K562 (cell line): ENCODE measurements around the gene FLII. TPM values are rescaled to one million over a fixed set of nuclear protein-coding genes. Genes with fewer than 3 reads are reported as not detected.
"Not testable (repeated sequence)": the region's sequence is repeated elsewhere in the genome, so short reads cannot be mapped to it uniquely, and the experiment has no call there.

Source experiments
- ATAC-seq: fragments of 200-7000 bp; cut with Tn5 transposase; 3 replicates; pipeline ENCODE4 v1.9.1; 2020; ENCODE audit warnings: moderate library complexity
- BruUV-seq: library from RNA; stranded (reverse); fragments of 400-500 nt; replicated peaks from 2 replicates; lab custom pipeline; 2021; lab: Mats Ljungman, UMichigan
- CTCF ChIA-PET: fragments of 300-600 bp; formaldehyde crosslinking; extraction: SDS; loops from one replicate; lab custom pipeline; 2021; ENCODE audit warnings: low intra/inter-chr PET ratio; lab: Yijun Ruan, JAX
- POLR2A ChIA-PET: fragments of 300-600, 350-650 bp; sonication (Branson Sonifier 250); formaldehyde crosslinking; extraction: SDS; loops from one replicate; lab custom pipeline; 2021; ENCODE audit warnings: antibody characterized with exemption, inconsistent platforms; lab: Yijun Ruan, JAX
- DNase-seq, 4 experiments: peaks; one replicate each; pipeline versions ENCODE4 v3.0.0 to v3.0.0-alpha.2; 2011 to 2018; ENCODE audit warnings: low spot score in 3 of 4, mixed read lengths in 3 of 4; ENCODE audit errors: extremely low read depth in 1 of 4
- FAIRE-seq: peaks from 2 replicates; lab custom pipeline; 2011; peaks lifted over from hg19 to GRCh38; lab: Jason Lieb, UNC
- H2AFZ ChIP-seq: 2 replicates; pipeline ENCODE4 v1.6.0; 2011; ENCODE audit warnings: low read depth, low read length, control low read depth, inconsistent platforms
- H3K27ac ChIP-seq: fragments of 200-600 bp; 3 replicates; pipeline ENCODE4 v1.8.0; 2011; ENCODE audit warnings: low read depth, mild to moderate bottlenecking, control low read depth, inconsistent platforms, low read length, moderate library complexity, mixed read lengths; ENCODE audit errors: extremely low read depth
- H3K27me3 ChIP-seq, 2 experiments: fragments of 300-600 bp in 1 of 2; 2 replicates in 1 of 2; 3 replicates in 1 of 2; pipeline versions ENCODE4 v1.6.0 to v1.8.0; 2011; ENCODE audit warnings: inconsistent platforms in 2 of 2, low read length in 2 of 2, mild to moderate bottlenecking in 1 of 2, mixed read lengths in 1 of 2, moderate library complexity in 1 of 2; ENCODE audit not compliant: control insufficient read depth in 2 of 2, insufficient read depth in 2 of 2
- H3K36me3 ChIP-seq: fragments of 300-600 bp; 3 replicates; pipeline ENCODE4 v1.8.0; 2011; ENCODE audit warnings: mild to moderate bottlenecking, low read length, inconsistent platforms; ENCODE audit not compliant: control insufficient read depth, insufficient read depth
- H3K4me1 ChIP-seq, 2 experiments: fragments of 200-600 bp in 1 of 2; replicated peaks in 1 of 2; 2 replicates in 1 of 2; 3 replicates in 1 of 2; pipeline versions ENCODE4 v1.5.1 to v1.8.0; 2011; ENCODE audit warnings: inconsistent platforms in 2 of 2, low read length in 2 of 2, mild to moderate bottlenecking in 1 of 2, mixed read lengths in 1 of 2, moderate library complexity in 1 of 2; ENCODE audit not compliant: control insufficient read depth in 2 of 2, insufficient read depth in 2 of 2
- H3K4me2 ChIP-seq: 2 replicates; pipeline ENCODE4 v1.6.1; 2011; ENCODE audit warnings: low read length, control low read depth, inconsistent platforms, mixed read lengths; ENCODE audit not compliant: insufficient read depth
- H3K4me3 ChIP-seq: fragments of 200-600 bp; sonication (generic), shearing (Covaris generic); 2 replicates; pipeline ENCODE4 v1.5.1; 2016; ENCODE audit warnings: control low read depth, inconsistent platforms
- H3K79me2 ChIP-seq: fragments of 200-600 bp; 3 replicates; pipeline ENCODE4 v1.8.0; 2011; ENCODE audit warnings: low read length, inconsistent platforms; ENCODE audit not compliant: control insufficient read depth, insufficient read depth
- H3K9ac ChIP-seq, 2 experiments: 2 replicates each; pipeline versions ENCODE4 v1.6.0 to v1.6.1; 2011; ENCODE audit warnings: low read depth in 2 of 2, low read length in 2 of 2, control low read depth in 1 of 2, inconsistent platforms in 1 of 2, mild to moderate bottlenecking in 1 of 2, mixed read lengths in 1 of 2; ENCODE audit not compliant: insufficient read depth in 1 of 2
- H3K9me1 ChIP-seq: one replicate; pipeline ENCODE4 v1.6.0; 2011; ENCODE audit warnings: inconsistent platforms, mild to moderate bottlenecking, low read length, moderate library complexity; ENCODE audit not compliant: control insufficient read depth, insufficient read depth
- H3K9me3 ChIP-seq: replicated peaks from 2 replicates; pipeline ENCODE4 v1.5.1; 2011; ENCODE audit warnings: low read depth, low read length, inconsistent platforms; ENCODE audit not compliant: control insufficient read depth, insufficient read depth
- H4K20me1 ChIP-seq: replicated peaks from 2 replicates; pipeline ENCODE4 v1.6.1; 2011; ENCODE audit warnings: low read length, inconsistent platforms, mixed read lengths; ENCODE audit not compliant: control insufficient read depth, insufficient read depth
- CCAR2 ChIP-seq: fragments of 200-400 bp; formaldehyde crosslinking; IDR thresholded peaks from 2 replicates; pipeline ENCODE4 v1.6.1; 2017; ENCODE audit warnings: mild to moderate bottlenecking, low read depth, low read length
- ELF2 ChIP-seq: fragments of 250-450 bp; sonication (Bioruptor Pico); IDR thresholded peaks from 2 replicates; pipeline ENCODE4 v1.5.0; 2021; ENCODE audit warnings: mild to moderate bottlenecking
- FIP1L1 ChIP-seq: fragments of 200-400 bp; formaldehyde crosslinking; IDR thresholded peaks from 2 replicates; pipeline ENCODE4 v1.6.1; 2018; ENCODE audit warnings: mild to moderate bottlenecking, low read depth, low read length; ENCODE audit not compliant: poor library complexity, severe bottlenecking
- HDAC8 ChIP-seq: fragments of 450-650 bp; IDR thresholded peaks from 2 replicates; pipeline ENCODE4 v1.6.1; 2016; ENCODE audit warnings: mild to moderate bottlenecking, missing genetic modification characterization, moderate library complexity, missing compliant biosample characterization
- ZNF253 ChIP-seq: fragments of 250-450 bp; sonication (Bioruptor Pico); conservative IDR thresholded peaks from 2 replicates; pipeline ENCODE4 v1.6.1; 2021; ENCODE audit warnings: mild to moderate bottlenecking
- WGBS: fragments of 100-300 bp; shearing (Covaris generic); methylation state at CpG from one replicate; pipeline ENCODE4 v1.1.6; 2016; ENCODE audit warnings: low coverage, mixed read lengths; ENCODE audit not compliant: insufficient coverage; ENCODE audit errors: missing lambda C conversion rate; 5-methylcytosine and 5-hydroxymethylcytosine counted together
- in situ Hi-C: fragments of 300-500 bp; cut with MboI; formaldehyde crosslinking; loops from 4 replicates; pipeline ENCODE4 v1.15.0; 2018; ENCODE audit warnings: inconsistent platforms, mixed read lengths
- intact Hi-C: fragments of 100-400 bp; cut with micrococcal nuclease; formaldehyde crosslinking; loops from 2 replicates; pipeline ENCODE4 v1.14.2; 2022
- polyA plus RNA-seq, 8 experiments: library from polyadenylated mRNA; depleted of rRNA in 4 of 8; stranded (reverse) in 5 of 8; unstranded in 3 of 8; fragments of >200 nt; fragmentation: Nextera tagmentation in 2 of 8; fragmentation: Illumina TruSeq in 1 of 8; extraction: Ambion mirVana in 2 of 8; extraction: Trizol in 1 of 8; gene quantifications; 2 replicates each; pipeline versions ENCODE4 v1.2.1 to v1.2.3, GENCODE V29; 2011 to 2014; ENCODE audit warnings: inconsistent platforms in 1 of 8, missing spikeins in 1 of 8
- total RNA-seq, 7 experiments: library from RNA; depleted of rRNA in 6 of 7; stranded (reverse); fragments of >200 nt in 6 of 7; fragmentation: Illumina TruSeq in 2 of 7; extraction: Trizol in 2 of 7; gene quantifications; 2 replicates each; pipeline versions ENCODE4 v1.2.1 to v1.2.3, GENCODE V29; 2011 to 2021; ENCODE audit warnings: low replicate concordance in 1 of 7

Gene FLII
- total and polyA plus RNA-seq, 9 of the 15 experiments (the other 6 are each of a cell fraction or from before 2014, with no cell fraction given), result 11.7 to 126 (median 82.5) TPM

- no peaks in the 10 kb centered on the region for H3K9me1 ChIP-seq
- TF ChIP-seq HDAC8 (tag), result no peak
- no peak for TF ChIP-seq ZNF253 (CRISPR knock-in tag)
- TF ChIP-seq ELF2 (CRISPR knock-in tag), result no peak
- TF ChIP-seq CCAR2, result no peak
- TF ChIP-seq FIP1L1, result no peak
- TF ChIP-seq, all 486 proteins: peak for 0
- CTCF ChIA-PET, result no interaction called here
- DNase-seq (no peak), ATAC-seq (no peak), FAIRE-seq (no peak)
- H3K27me3 ChIP-seq, result no peaks in the 10 kb centered on the region
- no peak overlapping the region for H2AFZ ChIP-seq
- no peaks in the 10 kb centered on the region for H3K4me1 ChIP-seq
- intact Hi-C loops (no loop called here), in situ Hi-C loops (no loop called here)
- H3K4me3 ChIP-seq, result no peak overlapping the region
- no peak overlapping the region for H3K4me2 ChIP-seq
- BruUV-seq, result no TSS peak
- peaks cover 60% of the 10 kb centered on the region; the same call in 2 of the 3 replicates for H3K36me3 ChIP-seq
- no peaks in the 10 kb centered on the region for H4K20me1 ChIP-seq
- no peaks in the 10 kb centered on the region for H3K9me3 ChIP-seq
- POLR2A ChIA-PET, result interaction anchor here (0.6 to 0.8 kb wide), 2 partner anchors 11 to 153 kb away, joined by 3 read pairs; no protein-coding TSS in a partner anchor
- 83% methylated on average over 8 of the region's 8 CpGs for WGBS
- no peak overlapping the region for H3K9ac ChIP-seq
- no peaks in the 10 kb centered on the region for H3K79me2 ChIP-seq
- H3K27ac ChIP-seq, result no peak overlapping the region
Measured at GRCh38 chr17:18300725-18301480, 42.4 kb upstream of the FLII start.

DNA sequence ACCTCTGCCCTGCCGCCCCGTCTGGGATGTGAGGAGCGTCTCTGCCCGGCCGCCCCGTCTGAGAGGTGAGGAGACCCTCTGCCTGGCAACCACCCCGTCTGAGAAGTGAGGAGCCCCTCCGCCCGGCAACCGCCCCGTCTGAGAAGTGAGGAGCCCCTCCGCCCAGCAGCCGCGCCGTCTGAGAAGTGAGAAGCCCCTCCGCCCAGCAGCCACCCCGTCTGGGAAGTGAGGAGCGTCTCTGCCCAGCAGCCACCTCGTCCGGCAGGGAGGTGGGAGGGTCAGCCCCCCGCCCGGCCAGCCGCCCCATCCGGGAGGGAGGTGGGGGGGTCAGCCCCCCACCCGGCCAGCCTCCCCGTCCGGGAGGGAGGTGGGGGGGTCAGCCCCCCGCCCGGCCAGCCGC lies 39.5 kb upstream of the FLII start:
- H3K4me1 ChIP-seq, DNase-seq, H4K20me1 ChIP-seq, in situ Hi-C loops, H3K4me3 ChIP-seq, H3K27ac ChIP-seq, FAIRE-seq, H3K4me2 ChIP-seq, POLR2A ChIA-PET, BruUV-seq, CTCF ChIA-PET, H3K9me3 ChIP-seq, H3K27me3 ChIP-seq, H2AFZ ChIP-seq, H3K9me1 ChIP-seq, ATAC-seq, intact Hi-C loops, H3K79me2 ChIP-seq, H3K9ac ChIP-seq: not testable (repeated sequence)
- WGBS, result no CpG with 5 or more reads among the region's 30 CpGs
- H3K36me3 ChIP-seq, result peaks cover 53% of the 10 kb centered on the region; the same call in 2 of the 3 replicates
